Umbilical cord (tissue), 2 donors: ENCODE results near the gene CLSTN1. TPM values are rescaled to one million over a fixed set of nuclear protein-coding genes. Genes with fewer than 3 reads are reported as not detected.

Experiments
- DNase-seq: peaks from one replicate; pipeline ENCODE4 v3.0.0-alpha.2; 2015; ENCODE audit warnings: low spot score
- total RNA-seq: library from RNA; depleted of rRNA; stranded (reverse); fragments of >200 nt; gene quantifications from one replicate; pipeline ENCODE4 v1.2.3, GENCODE V29; 2014; ENCODE audit warnings: low replicate concordance; ENCODE audit not compliant: insufficient read depth

The CLSTN1 gene
- total RNA-seq, 1 donor from 2014 or later, result 92.0 TPM

- DNase-seq, result no peak
Measured at GRCh38 chr1:9731051-9731537, 92.7 kb downstream of the CLSTN1 start.

GRCh38 chr1:9730096-9730901 is 93.5 kb downstream of the CLSTN1 start:
- DNase-seq, result peak; percentile 23

GRCh38 chr1:9729523-9729922 is 94.2 kb downstream of the CLSTN1 start:
- DNase-seq, result no peak

GRCh38 chr1:9728451-9729295 is 95.1 kb downstream of the CLSTN1 start:
- DNase-seq, result no peak

GRCh38 chr1:9726905-9727595 is 96.7 kb downstream of the CLSTN1 start:
- no peak for DNase-seq

- DNase-seq, result no peak
Measured at GRCh38 chr1:9726406-9726805, 97.4 kb downstream of the CLSTN1 start.

GRCh38 chr1:9724706-9725476 is 98.9 kb downstream of the CLSTN1 start:
- DNase-seq, result no peak

GRCh38 chr1:9723926-9724325 is 99.8 kb downstream of the CLSTN1 start:
- DNase-seq, result no peak

GRCh38 chr1:9723068-9723805 is 100.5 kb downstream of the CLSTN1 start:
- no peak for DNase-seq

GRCh38 chr1:9722378-9722749 is 101.4 kb downstream of the CLSTN1 start:
- no peak for DNase-seq

- DNase-seq, result no peak
Measured at GRCh38 chr1:9721606-9722377, 102.0 kb downstream of the CLSTN1 start.

- DNase-seq, result no peak
Measured at GRCh38 chr1:9720785-9721605, 102.8 kb downstream of the CLSTN1 start.

- no peak for DNase-seq
Measured at GRCh38 chr1:9719978-9720722, 103.6 kb downstream of the CLSTN1 start.

GRCh38 chr1:9718006-9718680 is 105.6 kb downstream of the CLSTN1 start:
- DNase-seq, result no peak

GRCh38 chr1:9717193-9718005 is 106.4 kb downstream of the CLSTN1 start:
- DNase-seq, result peak; percentile 72

- DNase-seq, result no peak
Measured at GRCh38 chr1:9716404-9717192, 107.2 kb downstream of the CLSTN1 start.
